ENCODE measurements around the gene USP37.

DNA sequence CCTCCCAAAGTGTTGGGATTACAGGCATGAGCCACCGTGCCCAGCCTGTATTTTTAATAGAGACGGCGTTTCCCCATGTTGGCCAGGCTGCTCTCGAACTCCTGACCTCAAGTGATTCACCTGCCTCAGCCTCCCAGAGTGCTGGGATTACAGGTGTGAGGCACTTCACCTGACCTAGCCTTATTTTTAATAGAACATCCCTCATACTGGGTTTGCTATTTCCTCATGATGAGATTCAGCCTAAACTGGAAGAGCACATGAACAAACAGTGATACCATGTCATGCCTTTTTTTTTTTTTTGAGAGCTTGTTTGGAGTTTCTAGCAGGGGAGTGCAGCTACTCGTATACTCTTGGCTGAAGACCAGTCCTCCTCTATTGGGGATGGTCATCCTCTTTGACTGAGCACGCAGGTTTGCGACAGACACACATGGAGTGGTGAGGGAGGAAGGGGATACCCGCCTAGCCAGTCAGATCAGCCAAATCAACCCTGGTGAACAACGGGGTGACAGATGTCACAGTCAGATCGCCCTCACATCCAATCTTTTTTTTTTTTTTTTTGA is 67.6 kb downstream of the USP37 start:
- TF ChIP-seq, protein P1, sequence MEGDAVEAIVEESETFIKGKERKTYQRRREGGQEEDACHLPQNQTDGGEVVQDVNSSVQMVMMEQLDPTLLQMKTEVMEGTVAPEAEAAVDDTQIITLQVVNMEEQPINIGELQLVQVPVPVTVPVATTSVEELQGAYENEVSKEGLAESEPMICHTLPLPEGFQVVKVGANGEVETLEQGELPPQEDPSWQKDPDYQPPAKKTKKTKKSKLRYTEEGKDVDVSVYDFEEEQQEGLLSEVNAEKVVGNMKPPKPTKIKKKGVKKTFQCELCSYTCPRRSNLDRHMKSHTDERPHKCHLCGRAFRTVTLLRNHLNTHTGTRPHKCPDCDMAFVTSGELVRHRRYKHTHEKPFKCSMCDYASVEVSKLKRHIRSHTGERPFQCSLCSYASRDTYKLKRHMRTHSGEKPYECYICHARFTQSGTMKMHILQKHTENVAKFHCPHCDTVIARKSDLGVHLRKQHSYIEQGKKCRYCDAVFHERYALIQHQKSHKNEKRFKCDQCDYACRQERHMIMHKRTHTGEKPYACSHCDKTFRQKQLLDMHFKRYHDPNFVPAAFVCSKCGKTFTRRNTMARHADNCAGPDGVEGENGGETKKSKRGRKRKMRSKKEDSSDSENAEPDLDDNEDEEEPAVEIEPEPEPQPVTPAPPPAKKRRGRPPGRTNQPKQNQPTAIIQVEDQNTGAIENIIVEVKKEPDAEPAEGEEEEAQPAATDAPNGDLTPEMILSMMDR (IDR thresholded peaks at IDR 0.05; ENCODE audit: borderline replicate concordance, extremely low read depth, low read length, poor library complexity, severe bottlenecking) = no peak
- TF ChIP-seq EZH2 (IDR thresholded peaks at IDR 0.05; ENCODE audit: borderline replicate concordance, low read depth, low read length, severe bottlenecking) = no peak

Data from DND-41 (cell line).